Measurements from ENCODE around the gene RHBDL3.
"Not testable (repeated sequence)": the region's sequence is repeated elsewhere in the genome, so short reads cannot be mapped to it uniquely, and the experiment has no call there.

Gene RHBDL3

GRCh38 chr17:32297860-32298259, 32.2 kb downstream of the RHBDL3 start:
- peak; percentile 10 to 48 for DNase-seq

GRCh38 chr17:32298298-32298697, 32.7 kb downstream of the RHBDL3 start:
- DNase-seq = peak; percentile 82 to 91

GRCh38 chr17:32298721-32299579, 33.3 kb downstream of the RHBDL3 start:
- DNase-seq = peak; percentile 99

GRCh38 chr17:32299580-32300164, 34.0 kb downstream of the RHBDL3 start:
- peak in 1 of 2 experiments; percentile 71 for DNase-seq

GRCh38 chr17:32302037-32302436, 36.4 kb downstream of the RHBDL3 start:
- DNase-seq = no peak

- DNase-seq = no peak
Measured at GRCh38 chr17:32302860-32303649, 37.4 kb downstream of the RHBDL3 start.

GRCh38 chr17:32303781-32304288, 38.2 kb downstream of the RHBDL3 start:
- no peak for DNase-seq

GRCh38 chr17:32305049-32305448, 39.4 kb downstream of the RHBDL3 start:
- no peak for DNase-seq

GRCh38 chr17:32307658-32308057, 42.0 kb downstream of the RHBDL3 start:
- DNase-seq = no peak

GRCh38 chr17:32311028-32311536, 45.5 kb downstream of the RHBDL3 start:
- DNase-seq = peak; percentile 88 to 94

GRCh38 chr17:32314636-32315035, 49.0 kb downstream of the RHBDL3 start:
- DNase-seq = peak; percentile 90 to 99

GRCh38 chr17:32315171-32315570, 49.5 kb downstream of the RHBDL3 start:
- DNase-seq = peak in 1 of 2 experiments; percentile 59

- not testable (repeated sequence) for DNase-seq
Measured at GRCh38 chr17:32316653-32317052, 51.0 kb downstream of the RHBDL3 start.

- DNase-seq = no peak
Measured at GRCh38 chr17:32317353-32317752, 51.7 kb downstream of the RHBDL3 start.

- no peak for DNase-seq
Measured at GRCh38 chr17:32318071-32318470, 52.4 kb downstream of the RHBDL3 start.

GRCh38 chr17:32319548-32319905, 53.9 kb downstream of the RHBDL3 start:
- peak; percentile 74 to 83 for DNase-seq

- not testable (repeated sequence) for DNase-seq
Measured at GRCh38 chr17:32320080-32320479, 54.4 kb downstream of the RHBDL3 start.

GRCh38 chr17:32320847-32321246, 55.2 kb downstream of the RHBDL3 start:
- DNase-seq = no peak

GRCh38 chr17:32323046-32323445, 57.4 kb downstream of the RHBDL3 start:
- DNase-seq = no peak

- DNase-seq = no peak
Measured at GRCh38 chr17:32323811-32324491, 58.3 kb downstream of the RHBDL3 start.

GRCh38 chr17:32327911-32328310, 62.3 kb downstream of the RHBDL3 start:
- no peak for DNase-seq

GRCh38 chr17:32330147-32330546, 64.5 kb downstream of the RHBDL3 start:
- no peak for DNase-seq

Measured in NCI-H524 (cell line).